SU-DHL-6 (cell line): ENCODE measurements around the gene PIP4K2B.

Source experiments
- EZH2phosphoT487 ChIP-seq: fragments of 200-600 bp; sonication (generic), shearing (Covaris generic); conservative IDR thresholded peaks from 2 replicates; pipeline ENCODE4 v1.6.1; 2018; ENCODE audit warnings: mild to moderate bottlenecking, antibody characterized with exemption, low read length, moderate library complexity, mixed read lengths
- TF ChIP-seq, protein P1 (sequence below): fragments of 200-600 bp; sonication (generic); IDR thresholded peaks from one replicate; pipeline ENCODE4 v1.5.1; 2017; ENCODE audit warnings: antibody characterized with exemption, mild to moderate bottlenecking, low read length, moderate library complexity; ENCODE audit not compliant: insufficient read depth, poor library complexity, severe bottlenecking

DNA sequence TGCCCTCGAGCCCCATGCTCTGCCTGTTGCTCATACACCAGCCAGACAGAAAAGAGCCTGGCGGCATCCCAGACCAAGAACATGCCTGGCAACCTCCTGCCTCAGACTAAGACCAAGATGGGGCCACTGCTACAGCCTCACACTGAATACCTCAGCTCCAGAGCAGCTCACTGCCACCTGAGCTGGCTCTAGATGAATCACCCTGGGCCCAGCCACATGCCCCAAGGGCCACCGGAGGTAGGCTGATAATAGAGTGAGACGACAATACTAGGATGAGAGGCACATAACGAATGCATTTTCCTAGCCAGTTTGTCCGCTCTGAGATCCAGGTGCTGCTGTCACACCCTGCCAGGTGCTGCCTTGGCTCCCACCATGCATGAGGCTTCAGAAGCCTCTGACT, 13.0 kb downstream of the PIP4K2B start:
- TF ChIP-seq, protein P1, sequence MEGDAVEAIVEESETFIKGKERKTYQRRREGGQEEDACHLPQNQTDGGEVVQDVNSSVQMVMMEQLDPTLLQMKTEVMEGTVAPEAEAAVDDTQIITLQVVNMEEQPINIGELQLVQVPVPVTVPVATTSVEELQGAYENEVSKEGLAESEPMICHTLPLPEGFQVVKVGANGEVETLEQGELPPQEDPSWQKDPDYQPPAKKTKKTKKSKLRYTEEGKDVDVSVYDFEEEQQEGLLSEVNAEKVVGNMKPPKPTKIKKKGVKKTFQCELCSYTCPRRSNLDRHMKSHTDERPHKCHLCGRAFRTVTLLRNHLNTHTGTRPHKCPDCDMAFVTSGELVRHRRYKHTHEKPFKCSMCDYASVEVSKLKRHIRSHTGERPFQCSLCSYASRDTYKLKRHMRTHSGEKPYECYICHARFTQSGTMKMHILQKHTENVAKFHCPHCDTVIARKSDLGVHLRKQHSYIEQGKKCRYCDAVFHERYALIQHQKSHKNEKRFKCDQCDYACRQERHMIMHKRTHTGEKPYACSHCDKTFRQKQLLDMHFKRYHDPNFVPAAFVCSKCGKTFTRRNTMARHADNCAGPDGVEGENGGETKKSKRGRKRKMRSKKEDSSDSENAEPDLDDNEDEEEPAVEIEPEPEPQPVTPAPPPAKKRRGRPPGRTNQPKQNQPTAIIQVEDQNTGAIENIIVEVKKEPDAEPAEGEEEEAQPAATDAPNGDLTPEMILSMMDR, result no peak
- no peak for TF ChIP-seq EZH2phosphoT487
